GM19238 (cell line): ENCODE measurements around the gene CXCR3.
"Not testable (repeated sequence)": the region's sequence is repeated elsewhere in the genome, so short reads cannot be mapped to it uniquely, and the experiment has no call there.

Experiments used
- DNase-seq: peaks from one replicate; pipeline ENCODE4 v3.0.0; 2011; ENCODE audit warnings: low spot score; ENCODE audit not compliant: insufficient read length

CXCR3 gene

DNA sequence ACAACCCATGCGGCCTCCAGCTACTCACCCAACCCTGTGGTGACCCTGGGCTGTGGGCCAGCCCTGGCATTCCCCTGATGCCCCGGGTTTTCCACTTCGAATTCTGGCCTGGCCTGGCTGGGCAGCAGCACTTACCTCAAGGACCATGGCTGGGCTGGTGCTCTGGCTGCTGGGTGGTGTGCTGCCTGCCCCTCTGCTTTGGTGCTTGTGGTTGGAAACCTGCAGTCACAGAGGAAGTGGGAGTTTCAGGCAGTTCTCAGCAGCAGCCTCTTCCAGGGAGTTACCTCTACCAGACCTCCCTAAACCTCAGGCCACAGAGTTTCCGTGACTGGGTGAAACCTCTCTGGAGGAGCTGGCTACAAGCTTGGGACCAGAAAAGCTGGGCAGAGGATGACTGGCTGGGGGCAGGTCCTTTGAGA lies at the start of gene CXCR3:
Gene CXCR3 (minus strand): TSS at position 209 of the 419 bp plus-strand sequence. CDS start 62 bp downstream, at position 147.
- DNase-seq: peak; percentile 48

GRCh38 chrX:71667328-71668247 lies 49.3 kb upstream of the CXCR3 start, which contains the start of gene LOC101059915:
Gene LOC101059915 (plus strand): TSS chrX:71667546.
- DNase-seq: no peak

GRCh38 chrX:71666240-71667223 lies 48.2 kb upstream of the CXCR3 start:
- no peak for DNase-seq

DNA sequence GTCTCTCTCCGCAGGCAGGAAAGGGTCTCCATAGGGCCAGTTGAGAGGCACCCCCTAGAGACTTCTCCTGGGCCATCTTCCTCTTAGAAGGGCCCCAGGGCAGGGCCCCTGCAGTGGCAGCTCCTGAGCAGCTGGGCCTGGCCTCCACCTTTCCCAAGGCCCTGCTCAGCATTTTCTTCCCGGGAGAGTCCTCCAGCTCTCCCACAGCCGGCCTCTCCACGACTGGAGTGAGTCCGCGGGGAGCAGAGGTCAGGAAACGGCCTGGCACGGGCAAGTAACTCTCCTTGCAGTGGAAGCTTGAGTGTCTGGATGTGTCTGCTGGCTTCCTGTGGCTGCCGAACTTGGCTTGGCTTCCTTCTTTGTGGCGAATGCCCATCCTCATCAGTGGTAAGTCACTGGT lies 47.4 kb upstream of the CXCR3 start:
- no peak for DNase-seq

DNA sequence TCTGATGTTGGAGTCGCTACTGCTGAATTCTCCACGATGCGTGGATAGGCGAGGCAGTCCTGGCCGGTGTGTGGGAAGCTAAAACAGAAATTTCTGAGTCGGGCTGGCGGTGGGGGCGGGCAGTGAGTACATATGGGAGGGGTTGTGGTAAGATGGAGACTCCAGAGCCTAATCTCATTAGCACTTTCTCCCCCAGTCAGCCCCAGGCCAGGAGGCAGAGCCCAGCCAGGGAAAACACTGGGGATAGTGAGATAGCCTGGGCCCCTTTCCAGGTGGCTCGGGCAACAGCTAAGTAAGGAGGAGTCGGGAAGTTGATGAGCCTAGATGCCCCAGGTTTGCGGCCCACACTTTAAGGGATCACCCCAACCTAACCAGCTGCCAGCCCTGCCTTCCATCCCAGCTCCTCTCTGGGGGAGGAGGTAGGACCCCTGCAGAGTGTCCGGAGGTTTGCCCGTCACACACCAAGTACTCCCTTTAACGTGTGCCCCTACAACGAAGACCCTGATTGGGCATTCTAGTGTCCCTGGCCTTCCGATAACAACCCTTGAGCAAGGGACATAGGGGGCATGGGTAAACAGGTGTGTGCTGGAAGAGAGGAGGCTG lies 46.7 kb upstream of the CXCR3 start:
- DNase-seq: no peak

- DNase-seq: not testable (repeated sequence)
Observed at GRCh38 chrX:71664202-71664601, 45.9 kb upstream of the CXCR3 start.

GRCh38 chrX:71663238-71663637 lies 44.9 kb upstream of the CXCR3 start:
- DNase-seq: not testable (repeated sequence)

- DNase-seq: not testable (repeated sequence)
Observed at GRCh38 chrX:71662654-71663053, 44.3 kb upstream of the CXCR3 start.

DNA sequence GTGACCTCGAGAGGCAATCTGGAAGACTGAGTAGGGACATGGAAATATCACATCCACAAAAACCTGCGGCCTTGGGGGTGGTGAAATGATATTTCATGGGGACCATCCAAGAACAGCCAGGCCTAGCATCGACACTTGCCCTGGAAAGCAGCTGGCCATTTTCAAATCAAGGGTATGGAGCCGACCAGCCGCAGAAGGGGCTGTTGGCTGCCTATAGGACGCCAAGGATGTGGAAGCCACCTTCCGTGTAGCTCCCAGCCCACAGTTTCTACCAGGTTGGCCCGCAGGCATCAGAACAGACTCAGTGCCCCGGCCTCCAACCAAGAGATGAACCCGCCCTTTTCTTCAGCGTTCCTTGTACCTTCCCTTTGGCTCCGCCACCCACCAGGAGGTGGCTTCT lies 43.6 kb upstream of the CXCR3 start:
- DNase-seq: no peak

DNA sequence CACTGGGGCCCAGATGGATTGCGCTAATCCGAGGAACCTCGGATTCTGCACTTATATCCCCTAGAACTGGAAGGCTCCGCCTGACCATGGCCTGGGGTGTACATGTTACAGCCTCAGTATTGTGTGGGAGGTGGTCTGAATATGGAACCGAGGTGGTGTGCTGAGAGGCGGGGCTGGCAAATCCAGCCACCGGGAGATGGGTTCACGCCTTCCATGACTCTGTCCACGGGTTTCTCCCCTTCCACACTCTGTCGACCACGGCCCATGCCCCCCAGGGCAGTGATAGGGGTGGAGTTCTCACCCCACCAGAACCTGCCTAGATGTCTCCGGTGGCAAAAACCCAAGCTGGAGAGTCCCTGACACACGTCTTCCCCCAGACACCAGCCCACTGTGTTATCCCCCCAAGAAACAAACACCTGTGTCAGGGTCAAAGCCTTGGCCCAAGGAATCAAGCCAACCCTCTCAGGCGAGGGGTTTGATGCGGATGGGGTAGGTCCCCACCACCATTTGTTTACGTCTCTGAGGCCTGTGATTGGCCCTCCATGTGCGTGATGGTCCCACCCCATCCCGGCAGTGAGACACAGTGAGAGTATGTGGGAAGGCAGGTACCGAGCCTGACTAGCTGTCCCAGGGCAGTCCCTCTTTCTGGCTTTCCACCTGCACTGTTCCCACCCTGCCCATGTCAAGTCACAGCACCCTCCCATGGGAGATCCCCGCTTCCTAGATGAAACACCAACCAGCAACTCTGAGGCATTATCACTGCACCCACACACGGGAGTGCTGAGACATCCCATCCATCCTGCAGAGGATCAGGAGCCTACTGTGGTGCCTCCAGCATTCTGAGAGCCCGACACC lies 42.5 kb upstream of the CXCR3 start:
- no peak for DNase-seq

GRCh38 chrX:71659959-71660358 lies 41.6 kb upstream of the CXCR3 start:
- no peak for DNase-seq

GRCh38 chrX:71659342-71659741 lies 41.0 kb upstream of the CXCR3 start:
- no peak for DNase-seq

- DNase-seq: no peak
Observed at GRCh38 chrX:71657267-71657666, 39.0 kb upstream of the CXCR3 start.

DNA sequence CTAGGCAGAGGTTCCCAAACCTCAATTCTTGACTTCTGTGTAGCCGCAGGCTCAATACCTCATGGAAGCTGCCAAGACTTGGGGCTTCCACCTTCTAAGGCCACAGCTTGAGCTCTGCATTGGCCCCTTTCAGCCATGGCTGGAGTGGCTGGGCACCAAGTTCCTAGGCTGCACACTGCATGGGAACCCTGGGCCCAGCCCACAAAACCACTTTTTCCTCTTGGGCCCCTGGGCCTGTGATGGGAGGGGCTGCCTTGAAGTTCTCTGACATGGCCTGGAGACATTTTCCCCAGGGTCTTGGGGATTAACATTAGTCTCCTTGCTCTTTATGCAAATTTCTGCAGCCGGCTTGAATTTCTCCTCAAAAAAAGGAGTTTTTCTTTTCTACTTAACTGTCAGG lies 35.0 kb upstream of the CXCR3 start:
- DNase-seq: no peak

DNA sequence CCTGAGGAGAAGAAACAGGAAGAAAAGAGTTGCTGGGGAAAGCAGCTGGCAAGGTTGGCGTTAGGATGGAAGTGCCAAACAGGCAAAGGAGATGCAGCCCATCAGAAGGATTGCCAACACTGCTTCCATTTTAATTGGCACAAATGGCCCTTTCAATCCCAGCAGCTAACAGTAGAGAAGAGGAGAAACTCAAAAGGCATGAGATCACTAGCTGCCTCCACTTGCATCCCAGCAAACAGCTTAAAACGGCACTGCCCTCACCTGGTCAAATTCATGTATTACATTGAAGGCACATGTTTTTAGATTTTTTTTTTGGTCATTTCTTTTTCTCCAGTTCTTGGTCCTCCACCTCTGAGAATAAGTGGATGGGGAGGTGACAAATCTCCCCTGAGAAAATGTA lies 34.1 kb upstream of the CXCR3 start:
- no peak for DNase-seq

DNA sequence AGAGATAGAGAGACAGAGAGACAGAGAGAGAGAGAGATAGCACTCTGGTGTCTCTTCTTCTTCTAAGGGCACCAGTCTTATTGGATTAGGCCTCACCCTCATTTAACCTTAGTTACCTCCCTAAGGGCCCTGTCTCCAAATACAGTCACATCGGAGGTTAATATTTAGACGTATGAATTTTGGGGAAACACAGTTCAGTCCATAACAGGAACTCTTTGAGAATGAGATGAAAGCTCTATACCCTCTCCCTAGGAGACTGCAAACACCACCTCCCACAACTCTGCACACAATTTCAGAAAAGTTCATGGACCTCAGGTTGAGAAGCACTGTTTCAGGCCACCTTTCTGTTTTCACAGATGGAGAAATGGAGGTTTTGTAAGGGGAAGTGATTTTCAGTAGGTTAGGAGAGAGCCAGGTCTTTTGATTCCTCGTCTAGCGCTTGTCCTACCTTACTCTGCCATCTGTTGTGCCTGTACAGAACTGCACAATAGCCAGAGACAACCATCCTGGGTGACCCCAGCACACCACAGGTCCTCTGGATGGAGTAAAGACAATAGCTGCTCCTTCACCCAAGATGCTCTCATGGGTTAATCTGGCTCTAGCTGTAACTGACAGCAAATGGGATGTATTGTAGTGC lies 32.1 kb upstream of the CXCR3 start:
- no peak for DNase-seq

DNA sequence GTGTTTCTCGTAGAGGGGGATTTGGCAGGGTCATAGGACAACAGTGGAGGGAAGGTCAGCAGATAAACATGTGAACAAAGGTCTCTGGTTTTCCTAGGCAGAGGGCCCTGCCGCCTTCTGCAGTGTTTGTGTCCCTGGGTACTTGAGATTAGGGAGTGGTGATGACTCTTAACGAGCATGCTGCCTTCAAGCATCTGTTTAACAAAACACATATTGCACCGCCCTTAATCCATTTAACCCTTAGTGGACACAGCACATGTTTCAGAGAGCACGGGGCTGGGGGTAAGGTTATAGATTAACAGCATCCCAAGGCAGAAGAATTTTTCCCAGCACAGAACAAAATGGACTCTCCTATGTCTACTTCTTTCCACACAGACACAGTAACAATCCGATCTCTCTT lies 26.1 kb upstream of the CXCR3 start:
- DNase-seq: not testable (repeated sequence)

- no peak for DNase-seq
Observed at GRCh38 chrX:71640002-71640401, 21.7 kb upstream of the CXCR3 start.

- no peak for DNase-seq
Observed at GRCh38 chrX:71638409-71638808, 20.1 kb upstream of the CXCR3 start.

DNA sequence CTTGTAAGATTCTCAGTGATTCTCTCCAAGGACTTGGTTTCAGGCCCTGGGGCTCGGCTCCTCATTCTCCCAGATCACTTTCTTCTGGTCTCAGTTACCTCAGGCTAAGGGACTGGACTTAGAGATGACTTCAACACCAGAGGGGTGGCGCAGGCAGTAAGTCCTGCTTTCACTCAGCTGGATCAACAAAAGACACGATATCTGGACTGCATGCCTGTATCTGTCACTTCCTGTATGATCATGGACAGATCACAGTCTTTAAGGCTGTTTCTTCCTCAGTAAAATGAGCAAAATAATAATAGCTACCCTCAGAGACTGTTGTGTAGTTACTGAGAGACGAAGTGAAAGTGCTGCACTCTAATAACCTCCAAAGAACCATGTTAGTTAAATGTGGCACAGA lies 19.5 kb upstream of the CXCR3 start:
- DNase-seq: no peak
